Mammary epithelial cell (primary cell): ENCODE results near the gene PRAMEF13.
"Not testable (repeated sequence)": the region's sequence is repeated elsewhere in the genome, so short reads cannot be mapped to it uniquely, and the experiment has no call there.

Experiments
- CTCF ChIP-seq, 2 donors: IDR thresholded peaks in 1 of 2; conservative IDR thresholded peaks in 1 of 2; 2 replicates each; pipeline ENCODE4 v1.5.1; 2011 to 2012; ENCODE audit warnings: inconsistent platforms in 2 of 2, low read length in 2 of 2, mild to moderate bottlenecking in 2 of 2, control low read depth in 1 of 2, low read depth in 1 of 2; ENCODE audit not compliant: insufficient read depth in 1 of 2; ENCODE audit errors: extremely low read depth in 1 of 2
- EZH2 ChIP-seq: IDR thresholded peaks from 2 replicates; pipeline ENCODE4 v1.6.1; 2012; ENCODE audit warnings: low read length, inconsistent platforms, borderline replicate concordance

- TF ChIP-seq CTCF (conservative IDR thresholded peaks at IDR 0.05 in 1 of 2, IDR thresholded peaks at IDR 0.05 in 1 of 2; ENCODE audit: extremely low read depth in 1 of 2, insufficient read depth in 1 of 2, low read depth in 1 of 2, low read length in 2 of 2); EZH2: not testable (repeated sequence)
These were observed 18.0 kb upstream of the PRAMEF13 start for GRCh38 chr1:13219203-13219602.
